Breast epithelium (tissue), 3 donors: ENCODE results near the gene ZNF835.

Experiments
- POLR2AphosphoS5 ChIP-seq, 3 donors: sonication (generic); formaldehyde crosslinking; IDR thresholded peaks; one replicate each; pipeline ENCODE4 v1.6.1; 2017; ENCODE audit warnings: antibody characterized with exemption in 3 of 3
- TF ChIP-seq, protein P1 (sequence below), 3 donors: fragments of 450-650 bp; IDR thresholded peaks; one replicate each; pipeline ENCODE4 v1.5.1; 2016 to 2017; ENCODE audit warnings: antibody characterized with exemption in 3 of 3, mild to moderate bottlenecking in 3 of 3, moderate library complexity in 3 of 3

- TF ChIP-seq, protein P1, sequence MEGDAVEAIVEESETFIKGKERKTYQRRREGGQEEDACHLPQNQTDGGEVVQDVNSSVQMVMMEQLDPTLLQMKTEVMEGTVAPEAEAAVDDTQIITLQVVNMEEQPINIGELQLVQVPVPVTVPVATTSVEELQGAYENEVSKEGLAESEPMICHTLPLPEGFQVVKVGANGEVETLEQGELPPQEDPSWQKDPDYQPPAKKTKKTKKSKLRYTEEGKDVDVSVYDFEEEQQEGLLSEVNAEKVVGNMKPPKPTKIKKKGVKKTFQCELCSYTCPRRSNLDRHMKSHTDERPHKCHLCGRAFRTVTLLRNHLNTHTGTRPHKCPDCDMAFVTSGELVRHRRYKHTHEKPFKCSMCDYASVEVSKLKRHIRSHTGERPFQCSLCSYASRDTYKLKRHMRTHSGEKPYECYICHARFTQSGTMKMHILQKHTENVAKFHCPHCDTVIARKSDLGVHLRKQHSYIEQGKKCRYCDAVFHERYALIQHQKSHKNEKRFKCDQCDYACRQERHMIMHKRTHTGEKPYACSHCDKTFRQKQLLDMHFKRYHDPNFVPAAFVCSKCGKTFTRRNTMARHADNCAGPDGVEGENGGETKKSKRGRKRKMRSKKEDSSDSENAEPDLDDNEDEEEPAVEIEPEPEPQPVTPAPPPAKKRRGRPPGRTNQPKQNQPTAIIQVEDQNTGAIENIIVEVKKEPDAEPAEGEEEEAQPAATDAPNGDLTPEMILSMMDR (IDR thresholded peaks at IDR 0.05): no peak
- no peak for TF ChIP-seq POLR2AphosphoS5 (IDR thresholded peaks at IDR 0.05)
Measured at GRCh38 chr19:56692206-56692895, 20.8 kb upstream of the ZNF835 start.
